Vagina (tissue), 2 donors: ENCODE data around the gene CREB3L2. TPM values are rescaled to one million over a fixed set of nuclear protein-coding genes. Genes with fewer than 3 reads are reported as not detected.

Experiments used
- DNase-seq, 2 donors: peaks; one replicate each; pipeline ENCODE4 v3.0.0-alpha.2; 2017; ENCODE audit errors: extremely low spot score in 2 of 2
- H3K27ac ChIP-seq: fragments of 200-600 bp; sonication (generic); one replicate; pipeline ENCODE4 v1.5.1; 2019
- H3K27me3 ChIP-seq: fragments of 200-600 bp; sonication (generic); one replicate; pipeline ENCODE4 v1.5.1; 2019
- H3K36me3 ChIP-seq, 2 donors: fragments of 200-600 bp; sonication (generic); one replicate each; pipeline ENCODE4 v1.5.1; 2017 to 2019
- H3K4me1 ChIP-seq: fragments of 200-600 bp; sonication (generic); one replicate; pipeline ENCODE4 v1.5.1; 2019
- H3K4me3 ChIP-seq, 2 donors: fragments of 200-600 bp; sonication (generic); 1 replicate in 1 of 2; 2 replicates in 1 of 2; pipeline ENCODE4 v1.5.1; 2016 to 2019
- H3K9me3 ChIP-seq: fragments of 200-600 bp; sonication (generic); one replicate; pipeline ENCODE4 v1.5.1; 2019
- CTCF ChIP-seq, 3 experiments: fragments of 450-650 bp in 2 of 3; fragments of 200-600 bp in 1 of 3; sonication (generic) in 1 of 3; IDR thresholded peaks; one replicate each; pipeline ENCODE4 v1.5.1; 2017 to 2019; ENCODE audit warnings: antibody characterized with exemption in 3 of 3, mild to moderate bottlenecking in 2 of 3, moderate library complexity in 2 of 3
- POLR2A ChIP-seq, 2 donors: fragments of 450-650 bp; IDR thresholded peaks; one replicate each; pipeline ENCODE4 v1.6.1; 2017; ENCODE audit warnings: antibody characterized with exemption in 2 of 2, mild to moderate bottlenecking in 2 of 2, moderate library complexity in 2 of 2
- POLR2AphosphoS5 ChIP-seq, 2 donors: sonication (generic); formaldehyde crosslinking; IDR thresholded peaks; one replicate each; pipeline ENCODE4 v1.9.0; 2017; ENCODE audit warnings: antibody characterized with exemption in 2 of 2, mild to moderate bottlenecking in 2 of 2, low read depth in 1 of 2; ENCODE audit not compliant: insufficient read depth in 1 of 2
- intact Hi-C: fragments of 100-400 bp; cut with DNase I; formaldehyde crosslinking; loops from one replicate; pipeline ENCODE4 v1.15.1; 2023
- total RNA-seq: library from RNA; depleted of rRNA; stranded (reverse); fragments of >200 nt; gene quantifications from one replicate; pipeline ENCODE4 v1.2.3, GENCODE V29; 2016

CREB3L2 gene
- total RNA-seq, 1 donor from 2014 or later: 28.7 TPM

- intact Hi-C loops: no loop called here
Measured at GRCh38 chr7:137844677-137845425, 157.0 kb downstream of the CREB3L2 start.

DNA sequence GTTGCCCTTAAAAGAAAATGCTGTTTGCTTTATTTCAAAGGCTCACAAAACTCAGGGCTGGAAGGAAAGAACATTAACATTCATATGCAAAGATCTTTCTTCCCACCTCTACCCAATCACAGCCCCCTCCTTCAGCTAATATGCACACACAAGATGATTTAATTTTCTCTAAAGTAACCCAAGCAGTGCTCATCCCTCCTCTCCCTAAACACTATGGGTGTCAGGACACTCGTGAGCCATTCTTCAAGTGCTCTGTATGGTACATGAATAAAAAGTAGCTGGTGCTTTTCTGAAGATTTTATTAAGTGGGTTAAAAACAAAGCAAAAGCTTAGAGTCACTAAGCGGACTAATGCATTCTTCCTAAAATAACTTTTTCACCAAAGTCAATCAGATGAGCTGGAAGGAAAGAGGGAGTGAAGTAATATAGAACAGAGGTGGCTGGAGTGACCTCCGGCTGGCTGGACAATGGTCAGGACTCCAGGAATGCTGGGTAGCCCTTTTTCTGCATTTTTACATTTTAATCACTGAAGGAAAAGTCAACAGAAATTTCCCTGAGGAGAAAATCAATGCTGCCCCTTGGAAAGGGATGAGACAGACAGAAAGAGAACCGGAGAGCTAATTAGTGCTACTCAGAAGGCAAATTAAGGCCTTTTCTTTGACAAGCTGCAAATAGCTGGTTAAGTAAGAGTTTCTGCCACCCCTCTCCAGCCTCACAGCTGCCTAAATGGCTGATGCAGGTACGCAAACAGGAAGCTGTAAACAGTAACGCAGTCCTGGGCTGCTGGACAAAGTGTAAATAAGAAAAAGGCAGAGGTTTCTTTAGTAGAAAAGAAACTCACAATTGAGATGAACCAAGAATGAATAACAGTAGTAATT is 161.7 kb downstream of the CREB3L2 start:
- H3K9me3 ChIP-seq: no peaks in the 10 kb centered on the region
- intact Hi-C loops: no loop called here
- no peaks in the 10 kb centered on the region for H3K4me1 ChIP-seq

More at GRCh38 chr7:137844677-137845425, 157.0 kb downstream of the CREB3L2 start:
- Histone ChIP-seq H3K9me3 (no peaks in the 10 kb centered on the region), H3K27me3 (no peaks in the 10 kb centered on the region), H3K4me1 (peaks cover 10% of the 10 kb centered on the region), H3K36me3 (no peaks in the 10 kb centered on the region), H3K27ac (no peak overlapping the region), H3K4me3 (no peak overlapping the region)
- no peak for DNase-seq
- TF ChIP-seq POLR2A (IDR thresholded peaks at IDR 0.05): no peak
- no peak for TF ChIP-seq POLR2AphosphoS5 (IDR thresholded peaks at IDR 0.05; ENCODE audit: insufficient read depth in 1 of 2, low read depth in 1 of 2)
- TF ChIP-seq CTCF (IDR thresholded peaks at IDR 0.05): no peak

DNA sequence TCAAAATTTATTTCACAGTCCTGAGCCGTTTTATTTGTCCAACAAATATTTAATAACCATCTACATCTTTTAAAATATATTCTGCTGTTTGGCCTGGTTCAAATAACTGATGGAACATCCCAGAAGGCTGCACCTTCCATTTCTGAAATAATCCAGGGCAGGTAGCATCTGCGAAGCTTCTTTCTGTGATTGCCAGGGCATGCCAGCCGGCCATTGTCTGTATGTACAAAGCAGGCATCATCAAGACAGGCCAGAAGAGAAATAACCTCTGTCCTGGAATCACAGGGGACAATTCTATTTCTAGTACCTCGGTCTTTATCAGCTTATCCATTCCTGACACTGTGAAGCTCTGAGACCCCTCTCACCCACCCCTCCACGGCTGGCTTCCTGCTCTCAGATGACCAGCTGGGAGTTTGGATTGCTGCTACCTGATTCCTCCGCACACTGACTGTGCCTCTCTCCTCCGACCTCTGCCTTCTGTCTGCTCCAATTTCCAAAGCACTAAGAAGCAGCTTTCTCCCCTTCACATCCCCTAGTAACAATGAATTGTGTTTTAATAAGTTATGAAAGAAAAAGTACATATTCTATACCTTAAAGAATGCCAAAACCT is 163.1 kb downstream of the CREB3L2 start:
- Histone ChIP-seq H3K36me3 (no peaks in the 10 kb centered on the region), H3K9me3 (no peaks in the 10 kb centered on the region), H3K27me3 (no peaks in the 10 kb centered on the region), H3K4me1 (no peaks in the 10 kb centered on the region), H3K27ac (no peak overlapping the region), H3K4me3 (no peak overlapping the region)
- intact Hi-C loops: no loop called here
- TF ChIP-seq POLR2AphosphoS5 (IDR thresholded peaks at IDR 0.05; ENCODE audit: insufficient read depth in 1 of 2, low read depth in 1 of 2): no peak
- no peak for TF ChIP-seq POLR2A (IDR thresholded peaks at IDR 0.05)
- no peak for TF ChIP-seq CTCF (IDR thresholded peaks at IDR 0.05)
- no peak for DNase-seq

More for the DNA sequence above, 161.7 kb downstream of the CREB3L2 start:
- no peaks in the 10 kb centered on the region for H3K36me3 ChIP-seq
- DNase-seq: no peak
- H3K27ac ChIP-seq: no peak overlapping the region
- H3K4me3 ChIP-seq: no peak overlapping the region
- TF ChIP-seq POLR2AphosphoS5 (IDR thresholded peaks at IDR 0.05; ENCODE audit: insufficient read depth in 1 of 2, low read depth in 1 of 2) (no peak), CTCF (IDR thresholded peaks at IDR 0.05) (no peak), POLR2A (IDR thresholded peaks at IDR 0.05) (no peak)
- H3K27me3 ChIP-seq: no peaks in the 10 kb centered on the region

GRCh38 chr7:137836541-137836940 is 165.3 kb downstream of the CREB3L2 start:
- TF ChIP-seq POLR2AphosphoS5 (IDR thresholded peaks at IDR 0.05; ENCODE audit: insufficient read depth in 1 of 2, low read depth in 1 of 2) (no peak), POLR2A (IDR thresholded peaks at IDR 0.05) (no peak), CTCF (IDR thresholded peaks at IDR 0.05) (no peak)
- H3K36me3 ChIP-seq: no peaks in the 10 kb centered on the region
- no peaks in the 10 kb centered on the region for H3K9me3 ChIP-seq
- H3K4me3 ChIP-seq: no peak overlapping the region
- H3K27ac ChIP-seq: no peak overlapping the region
- intact Hi-C loops: no loop called here
- no peaks in the 10 kb centered on the region for H3K27me3 ChIP-seq
- no peak for DNase-seq
- no peaks in the 10 kb centered on the region for H3K4me1 ChIP-seq
